IPS-18a (cell line): ENCODE measurements around the gene WFIKKN2.
"Not testable (repeated sequence)": the region's sequence is repeated elsewhere in the genome, so short reads cannot be mapped to it uniquely, and the experiment has no call there.

Experiments
- H3K27ac ChIP-seq: one replicate; pipeline ENCODE4 v1.5.1; 2013; ENCODE audit warnings: low read length
- H3K27me3 ChIP-seq: one replicate; pipeline ENCODE4 v1.6.1; 2013; ENCODE audit warnings: mild to moderate bottlenecking, low read length; ENCODE audit not compliant: control insufficient read depth, insufficient read depth
- H3K36me3 ChIP-seq: one replicate; pipeline ENCODE4 v1.6.1; 2013; ENCODE audit warnings: low read depth, low read length; ENCODE audit not compliant: control insufficient read depth
- H3K4me1 ChIP-seq: one replicate; pipeline ENCODE4 v1.6.1; 2013; ENCODE audit warnings: low read depth, low read length; ENCODE audit not compliant: control insufficient read depth
- H3K4me3 ChIP-seq: one replicate; pipeline ENCODE4 v1.5.1; 2013; ENCODE audit warnings: low read length
- H3K9ac ChIP-seq: one replicate; pipeline ENCODE4 v1.6.1; 2013; ENCODE audit warnings: mild to moderate bottlenecking, low read length, moderate library complexity
- H3K9me3 ChIP-seq: one replicate; pipeline ENCODE4 v1.6.1; 2013; ENCODE audit warnings: low read depth, low read length; ENCODE audit not compliant: control insufficient read depth

WFIKKN2 gene

GRCh38 chr17:50872710-50873424, 37.5 kb downstream of the WFIKKN2 start:
- H3K9ac ChIP-seq, result no peak overlapping the region
- H3K9me3 ChIP-seq, result no peaks in the 10 kb centered on the region
- H3K27ac ChIP-seq, result no peak overlapping the region
- peaks cover 7% of the 10 kb centered on the region for H3K4me1 ChIP-seq
- no peak overlapping the region for H3K4me3 ChIP-seq
- H3K27me3 ChIP-seq, result no peaks in the 10 kb centered on the region
- H3K36me3 ChIP-seq, result no peaks in the 10 kb centered on the region

DNA sequence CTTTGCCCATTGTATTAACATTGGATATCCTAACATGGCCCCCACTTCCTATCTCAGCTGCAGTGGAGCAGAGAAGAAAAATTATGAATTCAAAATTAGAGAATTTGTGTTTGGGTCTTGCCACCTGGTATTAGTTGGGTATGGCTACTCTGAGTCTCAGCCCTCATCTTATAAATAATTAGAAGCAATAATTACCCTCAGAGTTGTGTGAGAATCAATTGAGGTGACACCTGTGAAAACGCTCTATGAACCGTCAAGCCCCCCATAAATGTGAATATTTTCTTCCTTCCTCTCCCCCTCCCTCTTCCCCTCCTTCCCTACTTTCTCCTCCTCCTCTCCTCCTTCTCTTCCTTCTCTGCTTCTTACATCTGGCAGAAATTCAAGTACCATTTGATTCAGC, 39.7 kb downstream of the WFIKKN2 start:
- Histone ChIP-seq H3K27me3 (no peaks in the 10 kb centered on the region), H3K9ac (no peak overlapping the region), H3K4me3 (no peak overlapping the region), H3K36me3 (no peaks in the 10 kb centered on the region), H3K27ac (no peak overlapping the region), H3K4me1 (no peaks in the 10 kb centered on the region), H3K9me3 (peaks cover under 1% of the 10 kb centered on the region)

- H3K27ac ChIP-seq, H3K9me3 ChIP-seq, H3K27me3 ChIP-seq, H3K9ac ChIP-seq, H3K4me3 ChIP-seq, H3K4me1 ChIP-seq, H3K36me3 ChIP-seq: not testable (repeated sequence)
These were observed 41.7 kb downstream of the WFIKKN2 start for GRCh38 chr17:50877042-50877441.

DNA sequence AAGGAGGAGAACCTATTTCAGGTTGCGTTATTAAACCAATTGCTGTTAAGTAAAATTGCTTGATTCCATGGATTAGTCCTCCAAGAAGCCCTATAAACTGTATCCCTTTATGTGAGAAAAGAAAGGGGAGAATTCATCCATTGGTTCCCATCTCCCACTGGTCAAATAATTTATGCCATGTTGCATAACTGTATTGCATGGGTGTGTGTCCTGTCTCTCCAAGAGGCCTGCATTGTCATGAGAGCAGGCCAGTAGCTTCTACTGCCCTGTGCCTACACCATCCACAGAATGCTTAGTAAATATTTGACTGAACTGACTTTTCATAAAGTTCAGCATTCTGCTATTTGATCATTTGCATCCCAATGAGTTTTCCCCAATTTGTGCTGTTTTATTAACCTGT, 42.5 kb downstream of the WFIKKN2 start:
- H3K9me3 ChIP-seq, result peaks cover 3% of the 10 kb centered on the region
- no peaks in the 10 kb centered on the region for H3K27me3 ChIP-seq
- H3K27ac ChIP-seq, result no peak overlapping the region
- H3K36me3 ChIP-seq, result no peaks in the 10 kb centered on the region
- no peak overlapping the region for H3K9ac ChIP-seq
- H3K4me3 ChIP-seq, result no peak overlapping the region
- H3K4me1 ChIP-seq, result no peaks in the 10 kb centered on the region

GRCh38 chr17:50879086-50879485, 43.7 kb downstream of the WFIKKN2 start:
- Histone ChIP-seq H3K4me1 (no peaks in the 10 kb centered on the region), H3K4me3 (no peak overlapping the region), H3K27me3 (no peaks in the 10 kb centered on the region), H3K27ac (no peak overlapping the region), H3K36me3 (no peaks in the 10 kb centered on the region), H3K9me3 (peaks cover 3% of the 10 kb centered on the region), H3K9ac (no peak overlapping the region)

GRCh38 chr17:50881182-50881581, 45.8 kb downstream of the WFIKKN2 start:
- no peaks in the 10 kb centered on the region for H3K27me3 ChIP-seq
- H3K9ac ChIP-seq, result no peak overlapping the region
- no peak overlapping the region for H3K4me3 ChIP-seq
- H3K36me3 ChIP-seq, result no peaks in the 10 kb centered on the region
- H3K27ac ChIP-seq, result no peak overlapping the region
- H3K9me3 ChIP-seq, result peaks cover 3% of the 10 kb centered on the region
- H3K4me1 ChIP-seq, result no peaks in the 10 kb centered on the region

DNA sequence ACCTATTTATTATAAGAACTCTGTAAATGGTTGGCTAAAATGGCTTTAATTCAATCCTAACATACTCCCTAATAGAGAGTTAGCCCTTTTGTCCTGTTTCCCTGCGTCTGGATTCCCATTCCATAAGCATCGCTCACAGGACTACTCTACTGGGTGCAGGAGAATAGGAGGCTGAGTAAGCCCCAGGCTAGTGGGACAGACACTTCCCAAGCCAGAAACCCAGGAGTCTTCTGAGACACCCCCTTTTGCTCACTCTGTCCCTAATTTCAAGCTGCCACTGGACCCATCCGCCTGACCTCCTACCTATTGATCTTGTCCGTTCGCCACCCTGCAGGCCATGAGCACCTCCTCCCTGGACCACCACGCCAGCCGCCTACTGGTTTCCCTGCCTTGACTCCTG, 47.5 kb downstream of the WFIKKN2 start:
- Histone ChIP-seq H3K36me3 (no peaks in the 10 kb centered on the region), H3K27ac (no peak overlapping the region), H3K4me1 (no peaks in the 10 kb centered on the region), H3K27me3 (no peaks in the 10 kb centered on the region), H3K4me3 (no peak overlapping the region), H3K9ac (no peak overlapping the region), H3K9me3 (peaks cover 3% of the 10 kb centered on the region)

GRCh38 chr17:50883850-50884438, 48.6 kb downstream of the WFIKKN2 start:
- no peak overlapping the region for H3K9ac ChIP-seq
- H3K27me3 ChIP-seq, result no peaks in the 10 kb centered on the region
- no peaks in the 10 kb centered on the region for H3K4me1 ChIP-seq
- H3K4me3 ChIP-seq, result no peak overlapping the region
- no peaks in the 10 kb centered on the region for H3K36me3 ChIP-seq
- H3K9me3 ChIP-seq, result peaks cover 3% of the 10 kb centered on the region
- H3K27ac ChIP-seq, result no peak overlapping the region

DNA sequence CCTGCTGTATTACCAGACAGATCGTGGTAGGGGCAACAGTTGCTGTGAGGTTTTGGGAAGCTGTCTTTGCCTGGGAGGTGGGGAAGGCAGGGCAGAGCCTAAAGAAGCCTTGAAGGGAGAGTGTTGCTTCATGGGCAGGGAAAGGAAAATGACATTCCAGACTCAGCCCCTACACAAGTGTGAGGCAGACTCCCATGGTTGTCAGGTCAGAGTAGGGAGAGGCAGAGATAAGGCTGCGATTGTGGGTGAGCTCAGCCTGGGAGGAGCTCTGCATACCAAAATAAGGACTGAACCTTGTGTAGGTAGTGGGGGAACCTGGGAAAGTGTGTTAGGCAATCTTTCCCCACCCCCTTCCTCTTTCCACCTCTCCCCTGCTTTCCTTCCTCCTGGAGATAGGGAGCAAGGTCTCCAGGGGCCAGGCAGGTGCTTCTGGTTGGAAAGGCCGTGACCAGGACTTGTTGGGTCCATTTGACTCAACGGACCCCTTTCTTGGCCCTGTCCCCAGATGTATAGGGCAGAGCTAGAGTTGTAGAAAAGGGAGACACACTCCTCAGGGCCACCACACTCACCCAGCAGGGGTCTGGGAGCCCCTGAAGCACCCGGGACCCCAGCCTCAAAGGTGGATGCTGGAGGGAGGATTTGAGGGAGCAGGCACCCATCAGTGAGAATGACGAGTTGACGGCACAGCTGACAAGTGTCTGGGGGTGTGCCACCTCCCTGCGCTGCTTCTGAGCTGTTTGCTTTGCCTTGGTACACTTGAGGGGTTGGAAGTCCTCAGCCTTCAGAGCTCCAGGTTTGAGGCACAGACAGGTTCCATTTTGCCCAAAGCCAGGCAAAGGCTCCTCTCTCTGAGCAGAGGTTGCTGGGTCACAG, 49.3 kb downstream of the WFIKKN2 start:
- H3K36me3 ChIP-seq, result no peaks in the 10 kb centered on the region
- no peaks in the 10 kb centered on the region for H3K27me3 ChIP-seq
- H3K4me1 ChIP-seq, result peaks cover 5% of the 10 kb centered on the region
- H3K27ac ChIP-seq, result no peak overlapping the region
- H3K9me3 ChIP-seq, result peaks cover 3% of the 10 kb centered on the region
- H3K9ac ChIP-seq, result no peak overlapping the region
- H3K4me3 ChIP-seq, result no peak overlapping the region

DNA sequence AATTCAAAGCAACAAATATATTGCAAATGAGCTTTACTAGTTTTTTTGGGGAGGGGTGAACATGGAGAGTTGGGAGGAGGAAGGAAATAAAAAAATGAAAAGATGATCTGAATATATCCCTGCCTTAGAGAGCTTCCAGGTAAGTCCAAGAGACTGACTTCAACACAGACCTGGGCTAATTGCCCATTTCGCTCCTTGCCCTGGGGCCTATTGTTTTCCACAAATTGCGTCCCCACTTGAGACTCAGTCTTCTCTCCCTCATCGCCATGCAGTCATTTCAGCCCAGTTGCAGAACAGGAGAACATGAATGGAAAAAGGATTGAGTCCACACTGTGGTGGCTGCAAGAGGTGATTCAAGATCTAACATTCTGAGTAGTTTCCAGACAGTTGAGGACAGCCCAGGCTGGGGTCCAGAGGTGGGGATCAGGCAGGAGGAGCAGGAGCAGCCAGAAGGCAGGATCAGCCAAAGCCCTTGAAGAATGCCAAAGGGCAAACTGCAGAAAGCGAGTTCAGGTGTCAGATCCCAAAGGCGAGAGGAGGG, 52.4 kb downstream of the WFIKKN2 start:
- Histone ChIP-seq H3K27me3 (no peaks in the 10 kb centered on the region), H3K36me3 (no peaks in the 10 kb centered on the region), H3K4me1 (peaks cover 15% of the 10 kb centered on the region), H3K9me3 (no peaks in the 10 kb centered on the region), H3K27ac (no peak overlapping the region), H3K9ac (no peak overlapping the region), H3K4me3 (no peak overlapping the region)

- Histone ChIP-seq H3K36me3 (no peaks in the 10 kb centered on the region), H3K27me3 (no peaks in the 10 kb centered on the region), H3K27ac (no peak overlapping the region), H3K4me1 (peaks cover 19% of the 10 kb centered on the region), H3K9ac (no peak overlapping the region), H3K9me3 (no peaks in the 10 kb centered on the region), H3K4me3 (no peak overlapping the region)
These were observed 54.2 kb downstream of the WFIKKN2 start for GRCh38 chr17:50889528-50890118.
